Smooth muscle cell (in vitro differentiated cells): ENCODE measurements around the gene TMEM138. TPM values are rescaled to one million over a fixed set of nuclear protein-coding genes. Genes with fewer than 3 reads are reported as not detected.
A peak's percentile ranks its signal among the peaks of the same experiment; 100 is the strongest.
"Not testable (repeated sequence)": the region's sequence is repeated elsewhere in the genome, so short reads cannot be mapped to it uniquely, and the experiment has no call there.

ENCODE experiments used
- DNase-seq: peaks from one replicate; lab custom pipeline; 2025; ENCODE audit not compliant: unreplicated experiment; lab: John Stamatoyannopoulos, UW
- H2AFZ ChIP-seq: fragments of 200-600 bp; sonication (generic); 2 replicates; pipeline ENCODE4 v1.6.0; 2016; ENCODE audit warnings: antibody characterized with exemption, low read depth, mild to moderate bottlenecking
- H3F3A ChIP-seq: fragments of 200-600 bp; sonication (generic); 2 replicates; pipeline ENCODE4 v1.6.0; 2017; ENCODE audit warnings: antibody characterized with exemption, low read depth
- H3K27ac ChIP-seq: fragments of 200-600 bp; sonication (generic); 2 replicates; pipeline ENCODE4 v1.5.1; 2016; ENCODE audit warnings: low read depth, mild to moderate bottlenecking
- H3K27me3 ChIP-seq: fragments of 200-600 bp; sonication (generic); 2 replicates; pipeline ENCODE4 v1.6.1; 2016; ENCODE audit warnings: low read depth, mild to moderate bottlenecking
- H3K36me3 ChIP-seq: fragments of 200-600 bp; sonication (generic); 2 replicates; pipeline ENCODE4 v1.5.1; 2016; ENCODE audit warnings: low read depth
- H3K4me1 ChIP-seq: fragments of 200-600 bp; sonication (generic); 2 replicates; pipeline ENCODE4 v1.5.1; 2016; ENCODE audit warnings: low read depth
- H3K4me2 ChIP-seq: fragments of 200-600 bp; sonication (generic); 2 replicates; pipeline ENCODE4 v1.6.0; 2016; ENCODE audit warnings: mild to moderate bottlenecking
- H3K4me3 ChIP-seq: fragments of 200-600 bp; sonication (generic); 2 replicates; pipeline ENCODE4 v1.5.1; 2016; ENCODE audit warnings: mild to moderate bottlenecking
- H3K79me2 ChIP-seq: fragments of 200-600 bp; sonication (generic); 2 replicates; pipeline ENCODE4 v1.6.0; 2016; ENCODE audit warnings: low read depth, mild to moderate bottlenecking
- H3K9ac ChIP-seq: fragments of 200-600 bp; sonication (generic); 2 replicates; pipeline ENCODE4 v1.6.0; 2016; ENCODE audit warnings: low read depth
- H3K9me3 ChIP-seq: fragments of 200-600 bp; sonication (generic); replicated peaks from 2 replicates; pipeline ENCODE4 v1.5.1; 2016; ENCODE audit warnings: low read depth
- H4K20me1 ChIP-seq: fragments of 200-600 bp; sonication (generic); 2 replicates; pipeline ENCODE4 v1.6.0; 2016; ENCODE audit warnings: low read depth
- CTCF ChIP-seq: fragments of 200-600 bp; sonication (generic); IDR thresholded peaks from 2 replicates; pipeline ENCODE4 v1.5.1; 2017; ENCODE audit warnings: borderline replicate concordance, mild to moderate bottlenecking, antibody characterized with exemption; ENCODE audit not compliant: insufficient read depth, poor library complexity, severe bottlenecking
- WGBS: methylation state at CpG from one replicate; pipeline ENCODE4 v1.1.7; 2016; ENCODE audit warnings: low lambda C conversion rate; 5-methylcytosine and 5-hydroxymethylcytosine counted together
- polyA plus RNA-seq: library from polyadenylated mRNA; unstranded; fragments of >200 nt; fragmentation: Nextera tagmentation; extraction: Ambion mirVana; gene quantifications from 2 replicates; pipeline ENCODE4 v1.2.1, GENCODE V29; 2016
- total RNA-seq: library from RNA; depleted of rRNA; stranded (reverse); fragments of >200 nt; gene quantifications from 2 replicates; pipeline ENCODE4 v1.2.3, GENCODE V29; 2014

Gene TMEM138
- total and polyA plus RNA-seq, 2 experiments from 2014 or later: 44.2 to 51.4 TPM

- Histone ChIP-seq H3K4me3 (no peak overlapping the region), H4K20me1 (no peaks in the 10 kb centered on the region), H3K27ac (peak overlapping the region; percentile 94), H3K27me3 (no peaks in the 10 kb centered on the region), H3K79me2 (no peaks in the 10 kb centered on the region), H3K4me1 (peaks cover 9% of the 10 kb centered on the region), H2AFZ (no peak overlapping the region), H3K4me2 (peak overlapping the region; percentile 47), H3K36me3 (no peaks in the 10 kb centered on the region), H3K9me3 (no peaks in the 10 kb centered on the region), H3F3A (peaks cover 21% of the 10 kb centered on the region), H3K9ac (peak overlapping the region; percentile 61)
- 70% methylated on average over 6 of the region's 6 CpGs for WGBS
- no peak for TF ChIP-seq CTCF
- DNase-seq: no peak
Observed at GRCh38 chr11:61377461-61378160, 15.4 kb downstream of the TMEM138 start.

- Histone ChIP-seq H3K4me3 (no peak overlapping the region), H3K79me2 (no peaks in the 10 kb centered on the region), H3K4me2 (peak overlapping the region; percentile 47), H3K4me1 (peaks cover 9% of the 10 kb centered on the region), H3K27me3 (no peaks in the 10 kb centered on the region), H4K20me1 (no peaks in the 10 kb centered on the region), H3K27ac (peak overlapping the region; percentile 94), H2AFZ (no peak overlapping the region), H3F3A (peaks cover 21% of the 10 kb centered on the region), H3K9ac (peak overlapping the region; percentile 61), H3K9me3 (no peaks in the 10 kb centered on the region), H3K36me3 (no peaks in the 10 kb centered on the region)
- WGBS: 19% methylated on average over 5 of the region's 5 CpGs
- no peak for TF ChIP-seq CTCF
- DNase-seq: no peak
Observed at GRCh38 chr11:61378713-61379313, 16.6 kb downstream of the TMEM138 start.

GRCh38 chr11:61380884-61381283, 18.7 kb downstream of the TMEM138 start:
- DNase-seq: no peak
- H3K4me1 ChIP-seq: peaks cover 9% of the 10 kb centered on the region
- TF ChIP-seq CTCF: no peak
- no peak overlapping the region for H2AFZ ChIP-seq
- no peak overlapping the region for H3K27ac ChIP-seq
- H3K36me3 ChIP-seq: no peaks in the 10 kb centered on the region
- H3K9ac ChIP-seq: no peak overlapping the region
- no peaks in the 10 kb centered on the region for H3K27me3 ChIP-seq
- H3K4me2 ChIP-seq: no peak overlapping the region
- no peak overlapping the region for H3K4me3 ChIP-seq
- WGBS: 96% methylated on average over 9 of the region's 9 CpGs
- no peaks in the 10 kb centered on the region for H3K9me3 ChIP-seq
- H3K79me2 ChIP-seq: no peaks in the 10 kb centered on the region
- no peaks in the 10 kb centered on the region for H4K20me1 ChIP-seq
- H3F3A ChIP-seq: peaks cover 21% of the 10 kb centered on the region

GRCh38 chr11:61383859-61384258, 21.7 kb downstream of the TMEM138 start:
- H3K9me3 ChIP-seq, H3K4me1 ChIP-seq, H4K20me1 ChIP-seq, H3K4me3 ChIP-seq, H2AFZ ChIP-seq, H3F3A ChIP-seq, DNase-seq, H3K27ac ChIP-seq, H3K36me3 ChIP-seq, H3K79me2 ChIP-seq, H3K9ac ChIP-seq, H3K4me2 ChIP-seq, H3K27me3 ChIP-seq: not testable (repeated sequence)
- WGBS: 85% methylated on average over 5 of the region's 5 CpGs
